HG03378 (cell line): Measurements from ENCODE around the gene CIAO3.
"Not testable (repeated sequence)": the region's sequence is repeated elsewhere in the genome, so short reads cannot be mapped to it uniquely, and the experiment has no call there.

Experiments used
- ATAC-seq: cut with Tn5 transposase; IDR thresholded peaks from one replicate; pipeline ENCODE4 v1.9.1; 2021; ENCODE audit warnings: mild to moderate bottlenecking, moderate library complexity; ENCODE audit not compliant: unreplicated experiment

CIAO3 gene

GRCh38 chr16:760545-761343, 19.9 kb upstream of the CIAO3 start, which contains the start of gene MSLN:
Gene MSLN (plus strand): TSS chr16:760734. CDS start chr16:762681, 1,947 bp downstream.
- no peak for ATAC-seq

DNA sequence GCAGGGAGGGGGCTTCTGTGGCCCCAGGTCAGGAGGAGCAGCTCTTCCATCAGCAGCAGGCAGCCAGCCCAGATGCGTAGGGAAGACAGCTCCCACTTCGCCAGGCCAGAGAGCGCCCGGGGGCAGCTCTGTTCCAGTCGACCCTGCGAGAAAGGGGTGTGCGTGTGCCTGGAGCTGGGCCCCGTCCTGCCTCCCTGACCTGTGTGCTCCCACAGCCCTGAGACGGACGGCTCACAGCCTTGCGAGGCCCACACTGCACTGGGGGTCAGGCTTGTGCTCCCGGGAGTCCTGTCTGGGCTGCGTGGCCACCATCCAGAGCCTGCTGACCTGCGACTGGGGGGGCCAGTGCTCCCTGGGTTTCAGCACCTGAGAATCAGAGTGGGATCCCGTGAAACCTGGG, 19.3 kb upstream of the CIAO3 start:
- no peak for ATAC-seq

DNA sequence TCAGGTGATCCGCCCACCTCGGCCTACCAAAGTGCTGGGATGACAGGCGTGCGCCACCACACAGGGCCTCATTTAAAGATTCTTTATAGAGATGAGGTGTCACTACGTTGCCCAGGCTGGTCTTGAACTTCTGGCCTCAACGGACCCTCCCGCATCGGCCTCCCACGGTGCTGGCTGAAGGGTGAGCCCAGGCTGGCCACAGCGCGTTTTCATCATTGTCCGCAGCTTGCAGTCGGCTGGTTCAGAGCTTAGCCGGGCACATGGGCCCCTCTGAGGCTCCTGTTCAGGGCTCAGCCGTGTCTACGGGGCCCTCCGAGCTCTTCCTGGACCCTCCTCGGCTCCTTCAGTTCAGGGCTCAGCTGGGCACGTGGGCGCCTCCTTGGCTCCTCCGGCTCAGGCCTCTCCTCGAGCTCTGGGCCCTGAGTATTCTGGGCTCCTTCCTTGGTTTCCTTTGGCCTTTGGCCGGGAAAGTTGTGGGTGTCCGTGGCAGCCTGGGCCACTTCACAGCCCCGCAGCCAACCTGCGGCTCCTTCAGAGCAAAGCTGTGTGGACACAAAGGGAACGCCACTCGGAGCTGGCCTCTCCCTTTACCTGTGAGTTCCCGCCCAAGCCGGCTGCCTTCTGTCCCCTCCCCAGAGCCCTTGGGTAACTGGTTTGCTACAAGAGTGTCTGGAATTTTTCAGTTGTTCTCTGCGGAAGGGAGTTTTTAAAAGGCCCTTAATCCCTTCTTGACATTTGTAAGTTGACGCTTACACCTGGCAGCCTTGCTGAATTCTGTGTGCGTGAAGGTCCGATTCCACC, 18.5 kb upstream of the CIAO3 start:
- no peak for ATAC-seq

- no peak for ATAC-seq
These were observed 15.6 kb upstream of the CIAO3 start for GRCh38 chr16:756428-756827.

- ATAC-seq: no peak
These were observed 13.9 kb upstream of the CIAO3 start for GRCh38 chr16:754656-755055.

- ATAC-seq: not testable (repeated sequence)
These were observed 13.4 kb upstream of the CIAO3 start for GRCh38 chr16:754121-754607.

DNA sequence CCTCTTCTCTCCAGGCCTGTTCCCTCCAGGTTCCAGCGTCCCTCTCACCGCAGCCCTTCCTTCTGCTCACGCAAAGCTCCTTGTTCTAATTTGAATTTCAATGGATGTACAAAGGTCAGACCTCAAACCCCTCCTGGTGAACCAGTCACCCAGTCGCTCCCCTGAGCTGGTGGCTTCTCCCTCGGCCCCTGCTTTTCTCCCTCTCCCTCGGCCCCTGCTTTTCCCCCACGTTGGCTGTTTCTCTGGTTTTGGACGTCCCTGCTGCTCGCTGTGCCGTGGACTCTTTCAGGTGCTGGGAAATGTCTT, 11.2 kb upstream of the CIAO3 start:
- ATAC-seq: no peak

DNA sequence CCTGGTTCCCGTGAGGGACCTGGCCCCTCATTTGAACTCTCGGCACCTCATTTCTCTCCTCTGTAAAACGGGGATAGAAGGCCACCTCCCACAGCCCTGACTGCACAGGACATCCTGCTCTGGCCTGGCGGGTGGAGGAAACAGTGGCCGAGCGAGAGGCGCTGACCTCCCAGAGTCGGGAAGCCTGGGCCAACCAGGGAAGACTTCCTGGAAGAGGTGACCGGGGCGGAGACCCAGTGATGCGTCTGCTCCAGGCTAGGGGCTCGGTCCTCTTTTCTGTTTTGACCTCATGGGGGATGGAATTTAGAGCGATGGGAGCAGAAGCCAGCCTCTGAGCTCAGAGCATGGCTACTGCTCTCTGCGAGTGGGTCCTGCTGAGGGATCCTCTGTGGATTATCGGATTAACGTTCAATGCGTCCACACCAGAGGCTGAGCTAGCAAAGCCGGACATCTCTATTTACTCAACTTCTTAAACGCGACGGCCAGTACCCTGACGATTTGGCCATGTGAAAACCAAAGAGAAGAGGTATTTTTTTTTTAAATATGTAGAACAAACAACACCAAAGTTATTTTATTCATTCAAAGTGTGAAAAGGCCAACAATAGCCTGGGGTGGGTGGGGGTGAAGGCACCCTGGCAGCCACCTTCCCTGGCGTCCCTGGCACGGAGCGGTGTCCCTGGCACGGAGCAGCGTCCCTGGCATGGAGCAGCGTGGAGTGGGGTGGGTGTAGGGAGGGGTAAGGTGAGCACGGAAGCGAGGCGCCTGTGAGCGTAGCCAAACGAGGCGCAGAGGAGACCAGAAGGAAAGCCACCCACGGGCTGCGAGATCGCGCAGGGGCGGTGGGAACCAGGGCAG, 10.6 kb upstream of the CIAO3 start:
- ATAC-seq: no peak

DNA sequence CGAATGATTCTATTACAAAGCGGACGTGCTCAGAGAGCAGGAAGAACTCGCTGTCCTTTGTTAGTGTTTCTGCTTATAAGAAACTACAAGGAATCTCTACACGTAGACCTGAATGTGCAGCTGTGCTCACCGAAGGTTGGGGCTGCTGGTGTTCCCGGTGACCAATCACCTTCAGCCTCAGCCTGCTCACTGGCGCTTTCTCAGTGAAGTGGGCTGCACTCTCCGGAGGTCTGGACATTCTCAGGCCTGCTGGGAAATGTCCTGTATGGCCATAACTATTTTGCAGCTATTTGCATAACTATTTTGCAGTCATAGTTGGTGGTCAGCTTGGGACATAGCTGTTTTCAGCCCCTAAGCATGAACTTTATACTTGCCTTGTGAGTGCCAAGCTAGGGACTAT, 9.7 kb upstream of the CIAO3 start:
- ATAC-seq: no peak

- ATAC-seq: no peak
These were observed 8.2 kb upstream of the CIAO3 start for GRCh38 chr16:749010-749409.

GRCh38 chr16:747978-748746, 7.4 kb upstream of the CIAO3 start:
- ATAC-seq: no peak

GRCh38 chr16:746637-747036, 5.8 kb upstream of the CIAO3 start:
- ATAC-seq: no peak

DNA sequence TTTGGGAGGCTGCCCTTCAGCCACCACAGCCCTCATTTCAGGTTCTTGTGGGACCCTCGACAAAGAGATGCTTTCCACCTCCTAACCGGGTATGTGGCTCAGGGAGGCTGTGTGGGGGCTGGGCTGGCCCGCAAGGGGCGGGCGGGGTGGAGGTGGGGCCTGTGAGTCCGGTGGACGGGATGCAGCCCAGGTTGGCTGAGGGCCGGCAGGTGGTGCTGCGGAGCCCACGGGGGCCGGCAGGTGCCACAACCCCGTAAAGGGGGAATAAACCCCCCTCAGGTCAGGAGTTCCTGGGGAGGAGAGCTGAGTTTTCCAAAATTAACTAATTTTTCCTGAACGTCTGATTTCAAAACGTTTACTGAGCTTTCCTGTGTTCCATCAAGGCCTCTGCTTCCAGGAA, 4.9 kb upstream of the CIAO3 start:
- ATAC-seq: no peak

DNA sequence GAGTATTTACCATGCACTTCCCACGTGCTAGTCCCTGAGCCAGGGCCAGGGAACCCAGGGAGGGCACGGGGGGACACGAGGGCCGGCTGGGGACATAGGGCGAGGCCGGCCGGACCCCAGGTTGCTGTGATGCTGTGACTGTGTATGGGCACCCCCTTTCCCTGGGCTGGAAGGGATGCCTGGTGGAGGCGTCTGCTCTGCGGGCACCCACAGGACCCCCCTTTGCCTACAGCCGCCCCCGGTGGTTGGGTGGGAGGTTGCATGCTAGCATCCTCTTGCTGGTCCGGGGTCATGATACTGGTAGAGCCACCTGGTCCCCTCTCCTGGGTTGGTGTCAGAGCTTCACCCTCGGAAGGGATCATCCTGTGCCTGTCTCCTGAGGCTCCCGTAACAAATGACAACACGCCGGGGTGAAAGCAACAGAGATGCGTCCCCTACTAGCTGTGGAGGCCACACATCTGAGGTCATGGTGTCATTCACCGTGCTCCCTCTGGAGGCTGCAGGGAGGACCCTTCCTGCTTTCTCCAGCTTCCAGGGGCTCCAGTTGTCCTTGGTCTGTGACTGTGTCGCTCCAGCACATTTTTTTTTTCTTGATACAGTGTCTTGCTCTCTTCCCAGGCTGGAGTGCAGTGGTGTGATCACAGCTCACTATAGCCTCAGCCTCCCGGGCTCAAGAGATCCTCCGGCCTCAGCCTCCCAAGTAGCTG, 3.1 kb upstream of the CIAO3 start:
- no peak for ATAC-seq

- ATAC-seq: not testable (repeated sequence)
These were observed 2.1 kb upstream of the CIAO3 start for GRCh38 chr16:742894-743293.

DNA sequence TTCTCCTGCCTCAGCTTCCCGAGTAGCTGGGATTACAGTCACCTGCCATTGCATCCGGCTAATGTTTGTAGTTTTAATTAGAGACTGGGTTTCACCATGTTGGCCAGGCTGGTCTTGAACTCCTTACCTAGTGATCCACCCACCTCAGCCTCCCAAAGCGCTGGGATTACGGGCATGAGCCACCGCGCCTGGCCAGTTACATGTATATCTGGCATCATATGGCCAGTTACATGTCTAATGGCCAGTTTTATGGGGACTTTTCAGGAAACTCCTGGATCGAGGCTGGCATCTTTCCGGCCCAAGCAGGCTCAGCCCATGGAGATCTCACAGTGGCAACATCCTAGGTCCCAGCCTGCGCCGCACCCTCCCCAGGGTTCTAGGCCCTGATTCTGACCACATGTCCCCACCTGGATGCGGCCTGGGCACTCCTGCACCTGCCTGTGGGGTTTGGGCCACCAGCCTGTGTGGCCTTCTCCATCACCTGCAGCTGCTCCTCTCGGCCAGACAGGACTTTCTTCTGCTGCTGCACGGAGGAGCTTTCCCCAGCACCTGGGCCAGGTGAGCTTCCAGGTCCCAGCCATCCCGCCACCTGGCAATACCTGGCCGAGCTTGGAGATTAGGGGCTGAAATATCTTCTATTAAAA, 1.3 kb upstream of the CIAO3 start:
- no peak for ATAC-seq

DNA sequence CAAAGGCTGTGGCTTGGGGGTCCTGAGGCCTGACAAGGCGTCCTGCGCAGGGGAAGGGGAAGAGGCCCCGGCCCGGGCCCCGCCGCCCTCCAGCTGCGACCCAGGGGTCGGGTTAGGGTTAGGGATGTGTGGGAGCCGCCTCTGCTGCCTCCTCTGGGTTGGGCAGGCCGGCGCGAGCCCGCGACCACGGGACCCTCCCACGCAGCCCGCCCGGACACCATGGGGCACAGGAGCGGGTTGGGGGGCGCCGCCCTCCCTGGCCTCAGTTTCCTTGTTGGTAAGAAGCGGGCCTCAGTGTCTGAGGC, 386 bp downstream of the CIAO3 start:
- peak; percentile 17 for ATAC-seq

DNA sequence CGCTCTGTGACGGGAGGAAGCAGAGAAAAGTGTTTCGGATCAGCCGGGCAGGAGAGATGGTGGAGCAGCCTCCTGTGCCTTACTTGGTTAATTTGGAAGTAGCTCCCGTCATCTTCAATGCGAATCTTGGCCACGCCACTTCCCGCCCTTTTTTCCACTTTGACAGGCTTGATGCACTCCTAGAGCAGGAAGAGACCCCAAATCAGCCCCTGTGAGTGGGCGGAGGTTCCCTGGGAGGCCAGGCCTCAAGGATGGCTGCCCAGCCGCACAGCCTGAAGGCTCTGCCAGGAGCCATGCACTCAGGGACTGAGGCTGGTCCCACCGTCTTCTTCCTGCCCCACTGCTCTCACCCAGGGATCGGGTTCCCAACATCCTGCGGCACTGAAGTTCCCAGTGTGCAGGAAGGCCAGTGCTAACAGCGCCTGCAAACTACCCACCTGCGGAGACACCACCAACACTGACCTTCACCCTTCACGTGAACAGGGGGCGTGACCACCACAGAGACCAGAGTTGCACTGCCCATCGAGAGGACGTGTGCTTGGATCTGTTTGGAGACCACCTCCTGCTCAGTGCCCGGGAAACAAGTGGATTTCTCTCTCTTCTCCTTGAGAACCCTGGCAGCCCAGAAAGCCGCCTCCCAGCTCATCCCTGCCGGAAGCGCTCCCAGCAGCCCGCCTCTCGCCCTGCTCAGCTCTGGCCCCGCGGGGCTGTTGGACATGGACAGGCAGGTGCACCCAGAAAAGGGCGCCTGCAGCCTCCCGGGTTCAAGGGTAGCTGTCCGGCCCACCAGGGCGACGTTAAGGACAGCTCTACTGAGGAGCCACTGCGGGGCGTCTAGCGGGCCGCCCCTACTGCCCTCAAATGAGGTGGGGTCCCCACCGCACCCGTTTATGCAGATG, 988 bp downstream of the CIAO3 start:
- ATAC-seq: no peak
